GM18861 (cell line): ENCODE measurements around the gene MLH1.

Experiments used
- ATAC-seq: cut with Tn5 transposase; IDR thresholded peaks from one replicate; pipeline ENCODE4 v1.9.1; 2021; ENCODE audit not compliant: unreplicated experiment

Gene MLH1

DNA sequence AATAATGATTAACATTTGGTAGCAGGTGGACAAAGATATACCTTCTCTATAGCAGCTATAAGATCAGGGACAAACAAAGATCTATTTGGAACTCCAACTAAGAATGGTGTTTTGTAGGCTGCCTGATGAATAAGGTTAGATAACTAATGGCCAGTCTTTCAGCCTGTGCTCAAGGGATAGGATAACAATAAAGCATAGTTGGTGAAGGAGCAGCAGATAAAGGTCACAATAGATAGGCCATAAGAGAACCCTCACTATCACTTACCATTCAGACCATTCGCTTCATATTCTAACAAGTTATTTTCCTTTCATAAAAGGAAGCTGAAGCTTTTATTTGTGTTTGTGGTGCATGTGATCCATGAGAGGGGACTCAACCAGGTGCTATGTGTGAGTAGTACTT, 20.2 kb upstream of the MLH1 start:
- no peak for ATAC-seq

GRCh38 chr3:36981006-36981405, 12.3 kb upstream of the MLH1 start:
- no peak for ATAC-seq

DNA sequence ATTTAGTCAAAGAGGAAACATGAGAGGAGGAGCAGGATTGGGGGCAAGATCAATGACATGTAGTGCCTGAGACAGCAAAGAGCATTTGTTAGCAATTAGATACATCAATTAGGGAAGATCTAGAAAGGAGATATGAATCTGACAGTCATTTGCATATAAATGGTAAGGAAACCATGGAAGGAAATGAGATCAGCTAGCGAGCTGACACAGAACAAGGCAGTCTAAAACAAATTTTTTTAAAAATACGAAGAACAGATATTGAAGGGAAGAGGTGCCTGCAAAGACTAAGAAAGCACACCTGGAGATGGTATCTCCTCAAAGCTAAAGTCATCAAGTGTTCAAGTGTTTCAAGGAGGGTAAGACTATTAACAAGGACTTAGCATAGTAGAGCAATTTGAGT, 5.0 kb upstream of the MLH1 start:
- ATAC-seq, result no peak

DNA sequence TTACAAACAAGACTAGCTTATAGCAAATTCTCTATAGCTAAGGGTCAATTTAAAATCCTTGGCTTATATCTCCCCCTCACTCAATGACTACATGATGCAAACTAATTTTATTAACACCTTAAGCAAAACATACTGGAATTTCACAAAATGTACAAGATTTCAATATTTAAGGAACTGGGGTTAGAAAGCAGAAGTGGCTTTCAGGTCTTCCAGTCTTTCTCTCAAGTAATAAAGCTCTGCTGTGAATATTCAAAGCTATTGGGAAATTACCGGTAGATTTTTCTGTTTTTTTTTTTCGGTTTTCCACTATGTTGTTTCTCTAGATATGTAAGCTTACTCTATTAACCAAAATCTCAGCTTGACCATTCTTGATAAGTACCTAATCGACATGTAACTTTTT, 4.3 kb upstream of the MLH1 start:
- ATAC-seq, result no peak

- ATAC-seq, result no peak
These were observed 3.8 kb upstream of the MLH1 start for GRCh38 chr3:36989568-36989967.

- no peak for ATAC-seq
These were observed 2.2 kb upstream of the MLH1 start for GRCh38 chr3:36991147-36991546.

DNA sequence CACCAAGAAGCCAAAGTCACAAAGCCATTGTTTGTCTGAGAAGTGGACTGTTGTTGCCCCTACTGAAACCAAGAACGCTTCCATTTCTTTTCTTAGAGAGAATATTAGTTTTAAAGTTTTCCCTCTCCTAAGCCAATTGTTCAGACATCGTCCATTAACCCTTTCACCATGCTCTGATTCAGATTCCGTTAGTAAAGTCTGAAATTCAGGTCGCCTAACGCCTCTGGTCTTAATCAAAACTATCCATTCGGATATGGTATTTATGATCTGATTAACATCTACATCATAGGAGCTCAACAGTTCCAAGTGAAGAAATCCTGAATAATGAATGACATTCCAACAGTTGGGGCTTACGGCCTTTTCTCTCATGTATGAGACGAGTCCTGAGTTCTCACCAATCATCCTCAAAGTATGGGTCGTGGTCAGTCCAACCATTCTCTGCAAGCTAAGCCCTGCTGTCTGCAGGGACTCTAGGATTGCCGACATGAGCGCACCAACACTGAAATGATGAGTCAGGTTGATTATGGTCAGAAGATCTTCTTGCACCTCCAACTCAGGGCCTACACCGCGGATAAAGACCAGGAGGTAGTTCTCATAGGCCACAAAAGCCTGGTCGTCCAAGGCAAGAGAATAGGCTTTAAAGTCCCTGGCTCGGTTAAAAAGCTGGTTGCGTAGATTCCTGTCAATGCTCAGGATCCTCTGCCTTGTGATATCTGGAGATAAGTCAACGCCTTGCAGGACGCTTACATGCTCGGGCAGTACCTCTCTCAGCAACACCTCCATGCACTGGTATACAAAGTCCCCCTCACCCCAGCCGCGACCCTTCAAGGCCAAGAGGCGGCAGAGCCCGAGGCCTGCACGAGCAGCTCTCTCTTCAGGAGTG, 1.2 kb upstream of the MLH1 start:
- no peak for ATAC-seq

GRCh38 chr3:36992806-36993325, 452 bp upstream of the MLH1 start, which contains the start of gene EPM2AIP1:
EPM2AIP1 (minus strand) TSS chr3:36993131; CDS start chr3:36993077, 54 bp downstream.
- ATAC-seq, result peak; percentile 14

DNA sequence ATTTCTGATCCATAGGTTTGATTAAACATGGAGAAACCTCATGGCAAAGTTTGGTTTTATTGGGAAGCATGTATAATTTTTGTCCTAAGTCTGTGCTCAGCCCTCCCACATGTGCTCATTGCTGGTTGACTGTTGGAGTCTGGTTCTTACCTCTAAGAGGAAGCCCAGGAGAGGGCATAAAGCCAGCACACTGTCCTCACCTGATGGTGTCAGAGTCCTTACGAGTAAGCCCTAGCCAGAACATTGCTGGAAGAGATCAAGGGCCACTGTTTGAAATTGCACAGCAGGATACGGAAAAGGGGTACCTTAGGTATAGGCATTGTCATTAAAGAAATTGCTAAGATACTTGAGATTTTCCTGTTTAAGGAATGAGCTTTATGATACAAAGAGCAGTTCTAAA, 21.3 kb downstream of the MLH1 start:
- no peak for ATAC-seq

- no peak for ATAC-seq
These were observed 22.3 kb downstream of the MLH1 start for GRCh38 chr3:37015642-37016041.

DNA sequence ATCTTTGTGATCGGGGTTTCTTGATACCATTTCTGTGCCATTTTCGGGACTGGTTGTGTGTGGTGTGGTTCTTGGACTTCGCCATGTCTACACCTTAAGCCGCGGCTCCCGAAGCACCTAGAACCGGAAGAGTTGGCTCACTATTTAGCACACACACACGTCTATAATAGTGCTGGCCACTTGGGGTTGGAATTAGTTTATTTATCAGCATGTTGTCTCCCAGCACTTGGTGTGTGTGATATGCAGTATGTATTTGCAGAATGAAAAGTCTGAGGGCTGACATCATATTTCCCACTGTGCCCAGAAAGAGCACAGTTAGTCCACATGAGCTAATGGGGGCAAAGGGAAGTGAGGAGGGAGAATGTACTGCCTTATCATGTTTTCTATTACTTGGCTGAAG, 23.6 kb downstream of the MLH1 start:
- no peak for ATAC-seq

DNA sequence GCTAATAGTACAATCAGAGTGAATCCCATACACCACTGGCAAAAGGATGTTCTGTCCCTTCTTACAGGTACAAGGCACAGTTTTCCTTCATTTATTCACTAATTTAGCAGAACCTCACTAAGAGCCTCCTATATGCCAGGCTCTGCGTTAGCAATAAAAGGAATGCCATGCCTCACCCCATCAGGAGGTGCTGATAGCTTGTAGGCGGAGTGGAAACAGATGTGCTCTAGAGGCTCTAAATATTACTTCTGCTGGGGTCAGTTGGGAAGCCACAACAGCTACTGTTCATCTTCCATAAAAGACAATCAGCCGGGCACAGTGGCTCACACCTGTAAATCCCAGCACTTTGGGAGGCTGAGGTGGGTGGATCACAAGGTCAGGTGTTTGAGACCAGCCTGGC, 24.4 kb downstream of the MLH1 start:
- no peak for ATAC-seq

DNA sequence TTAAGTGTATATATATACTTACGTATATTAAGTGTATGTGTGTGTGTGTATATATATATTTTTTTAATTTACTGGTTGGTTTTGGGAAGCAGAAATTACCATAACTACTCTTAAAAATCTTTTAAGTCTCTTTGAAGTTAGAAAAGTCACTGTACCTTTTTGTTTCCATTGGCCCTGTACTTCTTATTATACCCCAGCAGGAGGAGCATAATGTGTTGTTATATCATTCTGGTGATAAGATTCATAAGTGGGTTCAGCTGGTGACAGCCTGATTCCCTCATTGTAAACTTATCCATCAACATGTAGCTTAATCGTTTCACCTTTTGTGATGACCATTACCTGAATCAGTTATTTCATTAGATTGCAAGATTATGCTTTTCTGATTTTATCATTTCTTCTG, 30.8 kb downstream of the MLH1 start:
- no peak for ATAC-seq

GRCh38 chr3:37024820-37025405, 31.6 kb downstream of the MLH1 start:
- no peak for ATAC-seq

DNA sequence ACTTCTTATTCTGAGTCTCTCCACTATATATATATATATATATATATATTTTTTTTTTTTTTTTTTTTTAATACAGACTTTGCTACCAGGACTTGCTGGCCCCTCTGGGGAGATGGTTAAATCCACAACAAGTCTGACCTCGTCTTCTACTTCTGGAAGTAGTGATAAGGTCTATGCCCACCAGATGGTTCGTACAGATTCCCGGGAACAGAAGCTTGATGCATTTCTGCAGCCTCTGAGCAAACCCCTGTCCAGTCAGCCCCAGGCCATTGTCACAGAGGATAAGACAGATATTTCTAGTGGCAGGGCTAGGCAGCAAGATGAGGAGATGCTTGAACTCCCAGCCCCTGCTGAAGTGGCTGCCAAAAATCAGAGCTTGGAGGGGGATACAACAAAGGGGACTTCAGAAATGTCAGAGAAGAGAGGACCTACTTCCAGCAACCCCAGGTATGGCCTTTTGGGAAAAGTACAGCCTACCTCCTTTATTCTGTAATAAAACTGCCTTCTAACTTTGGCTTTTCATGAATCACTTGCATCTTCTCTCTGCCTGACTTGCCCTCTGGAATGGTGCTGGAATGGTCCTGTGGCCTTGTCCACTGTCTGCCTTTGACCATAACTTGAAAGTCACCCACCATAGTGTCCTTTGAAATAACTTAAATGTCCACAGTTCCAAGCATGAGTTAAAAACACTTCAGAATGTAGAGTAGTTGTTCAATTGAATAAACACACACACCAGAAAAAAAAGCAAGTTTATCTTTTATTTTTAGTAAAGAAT, 32.4 kb downstream of the MLH1 start:
- no peak for ATAC-seq

- ATAC-seq, result no peak
These were observed 33.5 kb downstream of the MLH1 start for GRCh38 chr3:37026851-37027250.

GRCh38 chr3:37028329-37028728, 35.0 kb downstream of the MLH1 start:
- no peak for ATAC-seq

DNA sequence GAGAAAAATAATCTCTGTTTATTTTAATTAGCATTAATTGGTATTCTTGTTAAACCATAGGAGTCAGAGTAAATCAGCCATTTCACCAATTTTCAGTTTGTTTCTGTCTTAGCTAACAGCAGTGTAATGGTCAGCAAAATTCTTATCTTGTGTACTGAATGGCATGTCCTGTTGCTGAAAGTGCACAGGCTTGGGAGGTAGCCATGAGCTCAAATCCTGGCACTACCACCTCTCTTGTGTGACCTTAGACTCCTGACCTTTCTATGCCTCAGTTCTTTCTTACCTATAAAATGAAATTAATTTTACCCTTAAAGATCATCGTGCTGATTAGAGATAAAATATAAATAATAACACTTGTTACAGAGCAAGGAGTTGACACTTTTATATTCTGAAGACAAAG, 35.8 kb downstream of the MLH1 start:
- no peak for ATAC-seq

DNA sequence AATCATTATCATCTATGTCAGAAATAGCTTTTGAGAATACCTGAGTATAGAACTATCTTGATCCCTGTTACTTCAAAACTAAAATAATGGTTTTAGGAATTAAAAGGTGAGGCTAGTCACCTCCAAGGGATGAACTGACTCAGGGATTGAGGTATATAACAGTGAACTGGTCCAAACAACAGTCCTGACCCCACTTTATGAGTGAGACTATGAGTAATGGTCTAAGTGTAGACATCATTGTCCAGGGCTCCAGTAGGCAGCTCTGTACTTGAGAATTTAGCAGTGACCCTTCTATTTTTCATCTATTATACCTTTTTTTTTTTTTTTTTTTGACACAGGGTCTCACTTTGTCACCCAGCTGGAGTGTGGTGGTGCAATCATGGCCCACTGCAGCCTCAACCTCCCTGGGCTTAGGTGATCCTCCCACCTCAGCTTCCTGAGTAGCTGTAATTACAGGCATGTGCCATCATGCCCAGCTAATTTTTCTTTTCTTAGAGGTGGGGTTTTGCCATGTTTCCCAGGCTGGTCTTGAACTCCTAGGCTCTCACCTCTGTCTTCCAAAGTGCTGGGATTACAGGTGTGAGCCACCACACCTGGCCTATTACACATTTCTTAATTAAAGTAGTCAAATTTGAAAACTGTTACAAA, 36.3 kb downstream of the MLH1 start:
- ATAC-seq, result no peak

GRCh38 chr3:37030588-37030987, 37.3 kb downstream of the MLH1 start:
- no peak for ATAC-seq

DNA sequence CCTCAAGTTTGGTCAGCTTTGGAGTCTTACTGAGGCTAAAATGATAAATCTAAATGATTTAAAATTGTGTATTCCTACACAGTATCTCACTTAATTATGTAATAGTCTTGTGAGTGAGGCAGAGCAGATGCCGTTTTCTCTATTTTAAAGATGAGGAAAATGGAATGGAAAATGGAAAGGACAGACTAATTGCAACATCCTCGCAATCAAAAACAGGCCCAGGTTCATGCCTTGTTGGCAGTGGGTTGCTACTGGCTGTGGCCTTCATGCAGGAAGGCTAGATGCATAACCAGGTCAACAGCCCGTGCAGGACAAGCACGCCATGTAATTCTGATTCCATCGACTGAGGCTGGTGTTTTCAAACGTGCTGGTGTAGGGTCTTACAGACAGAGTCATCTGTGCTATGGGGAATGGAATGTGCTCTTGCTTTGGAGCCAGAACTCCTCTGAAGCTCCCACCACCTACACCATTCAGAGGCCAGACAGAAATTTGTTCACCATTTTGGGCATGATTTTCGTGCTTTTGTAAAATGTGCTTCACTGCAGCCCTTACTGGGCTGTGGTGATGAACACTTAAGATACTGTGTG, 37.9 kb downstream of the MLH1 start:
- ATAC-seq, result no peak
